Activated T-cell treated with anti-CD3 and anti-CD28 coated beads for 48 hours (primary cell): Measurements from ENCODE around the gene CCDC80.
A peak's percentile ranks its signal among the peaks of the same experiment; 100 is the strongest.
"Not testable (repeated sequence)": the region's sequence is repeated elsewhere in the genome, so short reads cannot be mapped to it uniquely, and the experiment has no call there.

Source experiments
- DNase-seq: peaks from one replicate; pipeline ENCODE4 v3.0.0-alpha.2; 2020; ENCODE audit warnings: low read depth

CCDC80 gene

DNA sequence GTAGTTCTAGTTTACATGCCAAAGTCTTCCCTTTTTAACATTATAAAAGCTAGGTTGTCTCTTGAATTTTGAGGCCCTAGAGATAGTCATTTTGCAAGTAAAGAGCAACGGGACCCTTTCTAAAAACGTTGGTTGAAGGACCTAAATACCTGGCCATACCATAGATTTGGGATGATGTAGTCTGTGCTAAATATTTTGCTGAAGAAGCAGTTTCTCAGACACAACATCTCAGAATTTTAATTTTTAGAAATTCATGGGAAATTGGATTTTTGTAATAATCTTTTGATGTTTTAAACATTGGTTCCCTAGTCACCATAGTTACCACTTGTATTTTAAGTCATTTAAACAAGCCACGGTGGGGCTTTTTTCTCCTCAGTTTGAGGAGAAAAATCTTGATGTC, 57.8 kb downstream of the CCDC80 start:
- DNase-seq, result no peak

DNA sequence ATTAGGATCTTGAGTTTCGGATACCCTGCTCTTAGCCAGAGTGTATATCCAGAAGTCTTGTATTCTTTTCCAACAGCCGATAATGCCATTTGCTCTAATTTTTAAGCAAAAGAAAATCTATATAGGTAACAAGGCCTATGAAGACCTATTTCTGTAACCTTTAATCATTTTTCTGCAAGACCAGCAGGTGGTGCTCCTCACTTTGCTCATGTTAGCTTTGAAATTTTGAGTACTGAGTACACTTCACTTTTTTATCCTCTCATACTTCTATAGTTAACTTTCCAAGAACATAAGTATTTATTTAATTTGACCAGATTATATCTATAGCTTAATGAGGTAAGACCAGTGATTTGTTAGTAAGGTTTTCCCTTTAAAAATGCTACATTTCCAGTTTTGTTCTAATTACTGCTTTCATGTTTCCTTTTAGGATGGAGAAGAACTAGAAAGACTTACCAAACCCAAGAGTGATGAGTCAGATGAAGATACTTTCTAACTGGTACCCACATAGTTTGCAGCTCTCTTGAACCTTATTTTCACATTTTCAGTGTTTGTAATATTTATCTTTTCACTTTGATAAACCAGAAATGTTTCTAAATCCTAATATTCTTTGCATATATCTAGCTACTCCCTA, 58.6 kb downstream of the CCDC80 start:
- peak; percentile 17 for DNase-seq

DNA sequence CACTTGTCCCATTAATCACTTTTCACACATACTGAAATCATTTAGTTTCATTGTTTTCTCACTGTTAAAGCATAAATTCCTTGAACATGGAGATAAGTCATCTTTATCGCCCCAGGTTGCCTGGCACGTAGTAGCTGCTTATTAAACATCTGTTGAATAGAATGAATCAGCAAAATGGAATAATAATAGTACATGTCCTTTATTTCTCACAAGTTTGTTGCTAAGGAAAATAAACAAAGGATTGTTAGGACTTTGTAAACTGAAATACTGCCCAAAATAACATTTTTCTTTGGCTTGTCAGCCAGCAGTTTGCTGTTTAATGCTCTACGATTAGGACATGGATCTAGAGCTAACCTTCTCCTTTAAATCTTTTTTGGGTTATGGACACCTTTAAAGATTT, 61.2 kb downstream of the CCDC80 start:
- no peak for DNase-seq

DNA sequence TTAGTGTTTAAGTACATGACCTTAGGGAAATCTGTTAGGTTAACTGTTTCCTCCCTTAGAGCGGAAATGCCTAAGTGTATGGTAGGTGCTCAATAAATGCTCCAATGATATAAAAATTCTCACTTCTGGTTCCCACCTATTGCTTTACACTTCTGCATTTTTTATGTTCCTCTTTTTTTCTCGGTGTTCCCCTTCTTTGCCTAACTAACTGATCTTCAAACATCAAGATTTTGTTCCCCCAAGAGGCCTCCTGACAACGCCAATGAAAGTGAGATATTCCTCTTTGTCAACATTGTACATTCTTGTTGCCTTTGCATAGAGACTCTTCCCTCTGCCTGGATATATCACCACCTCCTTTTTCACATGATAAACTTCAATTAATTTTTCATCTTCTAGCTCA, 61.7 kb downstream of the CCDC80 start:
- DNase-seq, result no peak

DNA sequence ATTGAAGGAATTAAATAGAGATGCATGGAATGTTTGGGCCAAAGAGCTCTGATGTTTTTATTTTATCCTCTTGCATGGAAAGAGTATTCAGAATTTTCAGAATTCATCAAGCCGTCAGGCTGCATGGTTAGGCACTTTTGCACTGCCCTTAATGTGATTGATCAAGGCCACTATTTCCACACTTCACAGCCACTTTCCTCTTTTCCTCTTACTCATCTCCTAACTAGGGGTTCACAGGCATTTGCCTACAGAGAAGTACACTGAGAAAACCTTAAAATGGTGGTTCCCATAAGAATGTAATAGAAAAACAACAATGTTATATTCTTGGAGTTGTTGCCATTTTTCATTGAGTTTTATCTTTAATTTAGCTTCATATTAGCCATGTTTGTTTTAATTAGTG, 68.2 kb downstream of the CCDC80 start:
- DNase-seq, result no peak

DNA sequence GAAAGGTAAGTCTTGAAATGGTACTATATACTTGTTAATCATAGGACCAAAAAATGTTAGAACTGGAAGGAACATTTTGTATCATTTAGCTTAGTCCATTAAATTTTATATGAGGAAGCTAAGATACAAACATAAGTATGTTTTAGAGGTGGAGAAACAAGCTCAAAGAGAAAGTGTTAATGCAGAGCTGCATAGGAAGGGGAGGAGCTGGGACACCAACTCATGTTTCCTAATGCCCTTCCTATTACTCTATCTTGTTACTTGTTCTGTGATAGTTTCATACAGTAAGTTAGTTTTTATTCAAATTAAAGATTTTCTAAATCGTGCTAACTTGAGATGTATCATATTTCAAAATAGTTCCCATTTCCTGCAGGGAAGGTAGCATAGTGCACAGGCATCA, 71.7 kb downstream of the CCDC80 start:
- DNase-seq, result no peak

DNA sequence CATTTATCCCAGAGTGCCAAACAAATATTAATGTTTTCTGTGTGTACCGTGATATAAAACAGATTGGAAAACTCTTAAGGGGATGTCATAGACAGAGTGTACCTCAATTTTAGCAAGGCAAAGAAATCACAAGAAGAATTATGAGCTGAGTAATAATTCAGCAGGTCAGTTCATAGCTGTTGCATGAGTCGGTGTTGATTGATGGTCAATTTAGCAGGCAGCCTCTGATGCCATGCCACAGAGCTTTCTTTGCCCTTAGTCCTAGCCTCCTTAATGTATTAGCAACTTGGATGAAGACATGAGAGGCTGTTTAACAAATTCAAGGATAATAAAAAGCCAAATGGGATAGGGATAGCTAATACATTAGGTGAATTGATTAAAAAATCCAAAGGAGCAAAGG, 72.3 kb downstream of the CCDC80 start:
- DNase-seq, result no peak

DNA sequence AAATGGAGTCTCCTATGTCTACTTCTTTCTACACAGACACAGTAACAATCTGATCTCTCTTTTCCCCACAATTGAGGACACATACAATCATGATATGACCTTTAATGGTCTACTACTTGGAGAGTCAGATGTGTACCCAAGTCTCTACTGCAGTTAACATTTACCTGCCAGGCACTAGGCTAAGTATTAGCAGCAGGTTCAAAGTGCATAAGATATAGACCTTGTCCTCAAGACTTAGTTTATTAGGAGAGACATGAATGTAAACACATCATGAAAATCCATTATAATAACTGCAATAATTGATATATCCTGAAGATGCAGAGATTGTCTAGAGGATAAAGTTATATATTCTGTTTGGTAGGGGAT, 76.0 kb downstream of the CCDC80 start:
- no peak for DNase-seq

DNA sequence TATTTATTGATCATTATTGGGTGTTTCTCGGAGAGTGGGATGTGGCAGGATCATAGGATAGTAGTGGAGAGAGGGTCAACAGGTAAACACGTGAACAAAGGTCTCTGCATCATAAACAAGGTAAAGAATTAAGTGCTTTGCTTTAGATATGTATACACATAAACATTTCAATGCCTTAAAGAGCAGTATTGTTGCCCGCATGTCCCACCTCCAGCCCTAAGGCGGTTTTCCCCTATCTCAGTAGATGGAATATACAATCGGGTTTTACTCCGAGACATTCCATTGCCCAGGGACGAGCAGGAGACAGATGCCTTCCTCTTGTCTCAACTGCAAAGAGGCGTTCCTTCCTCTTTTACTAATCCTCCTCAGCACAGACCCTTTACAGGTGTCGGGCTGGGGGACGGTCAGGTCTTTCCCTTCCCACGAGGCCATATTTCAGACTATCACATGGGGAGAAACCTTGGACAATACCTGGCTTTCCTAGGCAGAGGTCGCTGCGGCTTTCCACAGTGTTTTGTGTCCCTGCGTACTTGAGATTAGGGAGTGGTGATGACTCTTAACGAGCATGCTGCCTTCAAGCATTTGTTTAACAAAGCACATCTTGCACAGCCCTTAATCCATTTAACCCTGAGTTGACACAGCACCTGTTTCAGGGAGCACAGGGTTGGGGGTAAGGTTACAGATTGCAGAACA, 76.5 kb downstream of the CCDC80 start:
- not testable (repeated sequence) for DNase-seq

DNA sequence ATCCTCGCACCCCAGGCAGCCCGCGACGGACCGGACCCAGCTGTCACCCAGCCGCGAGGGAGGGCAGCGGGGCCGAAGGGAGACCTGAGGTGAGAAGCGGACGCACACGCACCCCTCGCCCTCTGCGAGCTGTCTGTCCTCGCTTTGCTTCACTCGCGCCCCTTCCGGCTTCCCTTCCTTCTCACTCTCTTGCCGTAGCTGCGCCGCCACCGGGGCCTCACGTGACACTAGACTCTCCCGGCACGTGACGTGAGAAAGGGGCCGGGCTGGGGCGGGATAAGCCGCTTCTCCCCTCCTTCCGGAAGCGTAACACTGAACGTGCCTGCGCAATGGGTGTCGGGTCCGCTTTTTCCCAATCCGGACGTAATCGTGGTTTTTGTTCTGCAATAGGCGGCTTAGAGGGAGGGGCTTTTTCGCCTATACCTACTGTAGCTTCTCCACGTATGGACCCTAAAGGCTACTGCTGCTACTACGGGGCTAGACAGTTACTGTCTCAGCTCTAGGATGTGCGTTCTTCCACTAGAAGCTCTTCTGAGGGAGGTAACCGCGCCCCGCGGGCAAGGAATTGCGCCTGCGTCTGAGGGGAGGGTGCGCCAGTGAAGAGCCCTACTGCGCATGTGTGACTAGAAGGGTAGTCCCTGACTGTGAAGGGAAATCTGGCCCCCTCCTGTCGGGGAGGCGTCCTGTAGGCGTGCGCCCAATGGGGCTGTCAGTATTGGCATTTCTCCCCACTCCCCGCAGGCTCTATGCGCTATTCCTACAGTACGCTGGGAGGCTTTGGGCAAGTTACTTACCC, 79.0 kb downstream of the CCDC80 start, which contains the start of the genes ATG3 and SLC35A5:
Gene ATG3, minus strand, starts transcription at position 229 of the 796 bp plus-strand sequence. CDS start 434 bp downstream, outside the sequence.
Gene SLC35A5, plus strand, starts transcription at position 312 of the 796 bp plus-strand sequence. CDS start 1,359 bp downstream, outside the sequence.
- DNase-seq, result peak; percentile 97

DNA sequence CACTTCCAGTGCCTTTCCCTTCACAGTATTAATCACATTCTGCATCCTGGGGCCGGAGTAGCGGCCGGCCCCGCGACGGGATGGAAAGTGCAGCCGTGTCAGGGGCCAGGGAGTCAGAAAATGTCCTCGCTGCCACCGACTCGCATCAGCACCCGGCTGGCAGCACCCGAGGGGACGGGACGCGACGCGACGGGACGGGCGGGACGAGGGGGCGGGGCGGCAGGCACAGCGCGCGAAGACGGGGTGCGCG, 79.5 kb downstream of the CCDC80 start:
- no peak for DNase-seq

DNA sequence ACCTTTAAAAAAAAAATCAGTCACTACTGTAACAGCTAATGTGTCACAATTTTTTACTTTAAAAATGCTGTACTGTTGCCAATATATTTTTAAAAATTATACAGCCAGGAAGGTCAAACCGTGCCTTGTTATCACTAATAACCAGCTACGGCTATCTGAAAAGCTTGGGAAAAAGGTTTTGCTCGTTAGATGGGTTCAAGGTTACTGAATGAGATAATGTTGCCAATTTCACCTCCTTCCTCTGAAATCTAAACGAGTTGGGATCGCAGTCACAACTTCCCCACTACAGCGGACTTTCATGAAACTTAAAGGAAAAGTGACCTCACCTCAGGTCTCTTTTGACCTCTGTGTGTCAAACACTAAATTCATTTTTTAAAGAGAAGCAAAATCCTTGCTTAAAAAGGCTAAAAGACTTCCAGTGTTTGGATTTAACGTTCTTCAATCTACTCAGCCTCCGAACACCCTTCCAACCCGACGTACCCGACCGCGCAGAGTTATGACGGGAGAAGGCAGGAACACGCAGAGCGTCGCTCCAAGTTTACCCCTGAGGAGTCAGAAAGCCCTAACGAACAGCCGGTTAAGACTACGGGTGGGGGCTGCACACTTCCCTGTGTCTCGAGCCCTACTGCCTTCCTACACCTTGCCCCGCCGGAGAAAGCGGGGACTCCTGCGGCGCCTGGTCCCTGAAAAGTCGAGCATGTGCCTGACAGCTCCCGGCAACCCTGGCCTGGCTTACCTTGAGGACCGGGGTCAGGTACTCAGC, 80.0 kb downstream of the CCDC80 start:
- peak; percentile 64 for DNase-seq

DNA sequence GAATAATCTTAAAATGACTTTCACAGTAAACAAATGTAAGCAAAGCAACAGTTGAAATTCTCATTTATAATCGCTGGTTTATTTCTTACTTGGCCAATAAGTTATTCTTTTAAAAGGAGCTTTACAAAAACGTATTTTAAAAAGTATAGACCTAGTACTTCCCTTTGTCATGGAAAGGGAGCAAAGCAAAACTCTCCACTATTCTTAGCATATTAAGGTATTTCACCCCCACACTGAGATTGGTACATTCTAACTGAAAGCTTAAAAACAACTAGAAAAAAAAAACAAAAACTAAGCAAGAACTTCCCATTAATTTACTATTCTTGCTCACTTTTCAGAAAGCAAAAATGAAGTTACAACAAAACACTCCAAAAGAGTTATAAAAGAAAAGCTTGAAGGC, 80.6 kb downstream of the CCDC80 start:
- DNase-seq, result no peak

DNA sequence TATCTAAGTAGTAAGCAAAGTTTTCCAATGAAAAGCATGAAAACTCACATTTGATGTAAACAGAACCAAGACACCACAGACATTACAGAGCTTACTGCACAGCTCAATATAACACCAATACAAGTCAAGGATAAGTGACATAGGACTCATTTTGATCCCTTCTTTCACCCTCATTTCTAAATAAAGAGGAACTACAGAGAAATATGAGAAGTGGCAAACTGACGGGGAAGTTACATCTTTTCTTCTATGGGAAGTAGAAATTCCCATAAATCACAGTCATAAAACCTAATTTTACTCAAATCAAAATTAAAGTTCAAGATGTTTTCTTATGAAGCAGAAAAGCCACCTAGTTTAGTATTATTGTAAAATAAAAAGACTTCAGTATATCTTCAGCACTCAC, 83.0 kb downstream of the CCDC80 start:
- DNase-seq, result no peak

DNA sequence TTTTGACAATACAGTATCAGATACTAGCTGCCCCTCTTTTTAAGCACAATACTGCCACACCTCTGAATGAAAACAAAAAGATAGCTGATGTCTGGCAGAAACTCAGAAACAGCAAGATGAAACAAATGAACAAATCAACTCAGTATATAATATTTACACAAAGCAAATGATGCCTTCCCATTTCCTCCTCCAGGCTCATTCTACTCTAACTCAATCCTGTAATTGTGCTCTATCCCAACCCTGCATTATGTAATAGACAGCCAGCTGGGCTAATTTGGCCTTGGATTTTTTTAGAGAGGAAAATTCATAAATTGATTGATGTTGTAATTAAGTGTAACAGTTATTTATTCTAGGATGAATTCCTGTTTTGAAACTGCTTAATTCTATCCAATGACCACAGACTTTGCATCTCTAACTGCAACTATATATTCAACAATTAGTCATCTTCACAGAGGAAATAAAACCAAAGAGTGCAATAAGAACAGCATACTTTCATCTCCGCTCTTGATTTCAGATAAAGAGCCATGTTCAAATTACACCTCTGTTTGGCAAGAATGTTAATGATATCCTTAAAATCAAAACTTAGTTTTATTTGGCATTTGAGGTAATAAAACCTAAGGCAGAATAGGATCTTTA, 85.3 kb downstream of the CCDC80 start:
- no peak for DNase-seq

DNA sequence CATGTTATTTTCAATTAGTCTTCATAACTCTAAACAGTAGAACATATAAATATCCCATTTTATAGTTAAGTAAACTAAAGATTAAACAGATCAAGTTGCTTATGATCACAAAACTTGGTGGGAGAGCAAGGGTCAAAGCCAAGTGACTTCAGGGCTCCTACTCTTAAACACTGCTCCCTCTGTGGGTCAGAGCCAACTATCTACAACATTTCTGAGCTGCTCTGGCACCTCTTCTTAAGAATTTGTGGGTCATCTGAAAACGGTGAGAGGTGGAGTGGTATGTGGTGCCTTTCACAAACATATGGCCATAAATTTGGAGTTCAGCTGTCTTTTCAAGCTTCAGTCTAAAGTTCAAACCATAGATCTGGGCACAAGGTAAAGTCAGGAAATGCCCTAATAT, 90.1 kb downstream of the CCDC80 start:
- DNase-seq, result no peak
